K562 (cell line): ENCODE measurements around the gene ADAR. TPM values are rescaled to one million over a fixed set of nuclear protein-coding genes. Genes with fewer than 3 reads are reported as not detected.

Experiments used
- BACH1 ChIP-seq: fragments of 200-800 bp; sonication (Bioruptor generic); IDR thresholded peaks from 2 replicates; pipeline ENCODE4 v1.6.1; 2016; ENCODE audit warnings: missing genetic modification characterization, missing compliant biosample characterization
- C11orf30 ChIP-seq: fragments of 450-650 bp; IDR thresholded peaks from 2 replicates; pipeline ENCODE4 v1.6.1; 2016; ENCODE audit warnings: low read depth, mild to moderate bottlenecking
- CBX5 ChIP-seq: IDR thresholded peaks from 2 replicates; pipeline ENCODE4 v1.6.1; 2014; ENCODE audit warnings: low read depth, borderline replicate concordance
- FOXK2 ChIP-seq, 2 experiments: fragments of 450-650 bp; IDR thresholded peaks in 1 of 2; conservative IDR thresholded peaks in 1 of 2; 2 replicates each; pipeline ENCODE4 v1.6.1; 2016; ENCODE audit warnings: low read depth in 2 of 2, mild to moderate bottlenecking in 1 of 2
- GABPA ChIP-seq: fragments of 200-800 bp; sonication (Bioruptor generic); conservative IDR thresholded peaks from 2 replicates; pipeline ENCODE4 v1.6.1; 2016; ENCODE audit warnings: low read depth, missing genetic modification characterization, missing compliant biosample characterization
- MAFG ChIP-seq: fragments of 450-650 bp; conservative IDR thresholded peaks from 2 replicates; pipeline ENCODE4 v1.6.1; 2016; ENCODE audit warnings: missing genetic modification characterization, missing compliant biosample characterization
- MCM5 ChIP-seq: fragments of 450-650 bp; IDR thresholded peaks from 2 replicates; pipeline ENCODE4 v1.6.1; 2016; ENCODE audit warnings: low read depth
- MLLT1 ChIP-seq, 2 experiments: fragments of 450-650 bp; IDR thresholded peaks; 2 replicates each; pipeline ENCODE4 v1.6.1; 2016
- NFE2 ChIP-seq: IDR thresholded peaks from 2 replicates; pipeline ENCODE4 v1.6.1; 2014; ENCODE audit warnings: antibody characterized with exemption, low read depth
- NR4A1 ChIP-seq, 2 experiments: fragments of 250-450 bp in 1 of 2; fragments of 450-650 bp in 1 of 2; sonication (Bioruptor Pico) in 1 of 2; IDR thresholded peaks; 2 replicates each; pipeline versions ENCODE4 v1.4.0 to v1.6.1; 2016 to 2020; ENCODE audit warnings: mild to moderate bottlenecking in 2 of 2, missing compliant biosample characterization in 1 of 2, missing genetic modification characterization in 1 of 2, moderate library complexity in 1 of 2
- RBM34 ChIP-seq: fragments of 200-400 bp; formaldehyde crosslinking; IDR thresholded peaks from 2 replicates; pipeline ENCODE4 v1.6.1; 2018; ENCODE audit warnings: low read length, borderline replicate concordance; ENCODE audit not compliant: insufficient read depth
- RCOR1 ChIP-seq, 2 experiments: IDR thresholded peaks; 2 replicates each; pipeline ENCODE4 v1.6.1; 2012; ENCODE audit warnings: low read depth in 2 of 2, low read length in 2 of 2, borderline replicate concordance in 1 of 2, improper control_type of control experiment in 1 of 2
- SMARCE1 ChIP-seq: fragments of 450-650 bp; IDR thresholded peaks from 2 replicates; pipeline ENCODE4 v1.7.1; 2016; ENCODE audit warnings: mild to moderate bottlenecking
- STAT5B ChIP-seq: fragments of 250-450 bp; sonication (Bioruptor Pico); IDR thresholded peaks from 2 replicates; pipeline ENCODE4 v1.8.0; 2021; ENCODE audit warnings: mild to moderate bottlenecking, inconsistent platforms
- TBL1XR1 ChIP-seq, 2 experiments: IDR thresholded peaks; 2 replicates each; pipeline ENCODE4 v1.6.1; 2012; ENCODE audit warnings: improper control_type of control experiment in 2 of 2, low read length in 2 of 2, mild to moderate bottlenecking in 1 of 2
- TCF3 ChIP-seq: sonication (generic); formaldehyde crosslinking; IDR thresholded peaks from 2 replicates; pipeline ENCODE4 v1.4.0; 2020; ENCODE audit warnings: mild to moderate bottlenecking, missing genetic modification reagents
- THAP7 ChIP-seq: fragments of 250-450 bp; sonication (Bioruptor Pico); IDR thresholded peaks from 2 replicates; pipeline ENCODE4 v1.5.0; 2021
- ZC3H4 ChIP-seq: sonication (generic); formaldehyde crosslinking; IDR thresholded peaks from 2 replicates; pipeline ENCODE4 v1.9.0; 2021; ENCODE audit warnings: missing genetic modification reagents, borderline replicate concordance
- ZNF79 ChIP-seq: fragments of 250-450 bp; sonication (Bioruptor Pico); IDR thresholded peaks from 2 replicates; pipeline ENCODE4 v1.4.0; 2020; ENCODE audit warnings: low read depth, mild to moderate bottlenecking, moderate library complexity
- polyA plus RNA-seq, 8 experiments: library from polyadenylated mRNA; depleted of rRNA in 4 of 8; stranded (reverse) in 5 of 8; unstranded in 3 of 8; fragments of >200 nt; fragmentation: Nextera tagmentation in 2 of 8; fragmentation: Illumina TruSeq in 1 of 8; extraction: Ambion mirVana in 2 of 8; extraction: Trizol in 1 of 8; gene quantifications; 2 replicates each; pipeline versions ENCODE4 v1.2.1 to v1.2.3, GENCODE V29; 2011 to 2014; ENCODE audit warnings: inconsistent platforms in 1 of 8, missing spikeins in 1 of 8
- total RNA-seq, 7 experiments: library from RNA; depleted of rRNA in 6 of 7; stranded (reverse); fragments of >200 nt in 6 of 7; fragmentation: Illumina TruSeq in 2 of 7; extraction: Trizol in 2 of 7; gene quantifications; 2 replicates each; pipeline versions ENCODE4 v1.2.1 to v1.2.3, GENCODE V29; 2011 to 2021; ENCODE audit warnings: low replicate concordance in 1 of 7

ADAR gene
- total and polyA plus RNA-seq, 9 of the 15 experiments (the other 6 are each of a cell fraction or from before 2014, with no cell fraction given) = 30.1 to 123 (median 60.2) TPM

GRCh38 chr1:154616659-154617345 lies 8.8 kb upstream of the ADAR start (continued):
- TF ChIP-seq CBX5 (no peak), SMARCE1 (peak; percentile 53; the same call in 1 of the 2 replicates), NR4A1 (CRISPR knock-in tag; IDR thresholded peaks at IDR 0.05) (no peak), NR4A1 (tag; IDR thresholded peaks at IDR 0.05) (no peak), BACH1 (peak; percentile 51; the same call in 1 of the 2 replicates), TCF3 (peak; percentile 47), ZC3H4 (no peak), FOXK2 (conservative IDR thresholded peaks at IDR 0.05 in 1 of 2, IDR thresholded peaks at IDR 0.05 in 1 of 2; ENCODE audit: low read depth in 2 of 2) (0 out of 4 replicates have a peak, but pooled peaks of 1 of the 2 experiments have one; percentile 25), STAT5B (CRISPR knock-in tag) (no peak), NFE2 (peak; percentile 66), TBL1XR1 (IDR thresholded peaks at IDR 0.05; ENCODE audit: low read length in 2 of 2) (0 out of 4 replicates have a peak, but pooled peaks of 1 of the 2 experiments have one; percentile 42), C11orf30 (peak; percentile 34; the same call in 1 of the 2 replicates), RBM34 (no peak), MAFG (tag) (peak; percentile 50), MLLT1 (IDR thresholded peaks at IDR 0.05) (no peak), MCM5 (no peak), THAP7 (CRISPR knock-in tag) (no peak), ZNF79 (no peak), GABPA (tag) (no peak), RCOR1 (IDR thresholded peaks at IDR 0.05; ENCODE audit: borderline replicate concordance in 1 of 2, low read depth in 2 of 2, low read length in 2 of 2) (peak in 1 of 2 experiments; percentile 96; a peak in 2 of 4 replicates)
